Loucy (cell line): Measurements from ENCODE around the gene CLIP3.
"Not testable (repeated sequence)": the region's sequence is repeated elsewhere in the genome, so short reads cannot be mapped to it uniquely, and the experiment has no call there.

Experiments
- EZH2phosphoT487 ChIP-seq: fragments of 200-600 bp; IDR thresholded peaks from 2 replicates; pipeline ENCODE4 v1.6.1; 2018; ENCODE audit warnings: antibody characterized with exemption, mild to moderate bottlenecking, moderate library complexity, borderline replicate concordance
- TF ChIP-seq, protein P1 (sequence below): fragments of 200-600 bp; sonication (generic); conservative IDR thresholded peaks from 2 replicates; pipeline ENCODE4 v1.5.1; 2014; ENCODE audit warnings: mild to moderate bottlenecking, antibody characterized with exemption, low read length

DNA sequence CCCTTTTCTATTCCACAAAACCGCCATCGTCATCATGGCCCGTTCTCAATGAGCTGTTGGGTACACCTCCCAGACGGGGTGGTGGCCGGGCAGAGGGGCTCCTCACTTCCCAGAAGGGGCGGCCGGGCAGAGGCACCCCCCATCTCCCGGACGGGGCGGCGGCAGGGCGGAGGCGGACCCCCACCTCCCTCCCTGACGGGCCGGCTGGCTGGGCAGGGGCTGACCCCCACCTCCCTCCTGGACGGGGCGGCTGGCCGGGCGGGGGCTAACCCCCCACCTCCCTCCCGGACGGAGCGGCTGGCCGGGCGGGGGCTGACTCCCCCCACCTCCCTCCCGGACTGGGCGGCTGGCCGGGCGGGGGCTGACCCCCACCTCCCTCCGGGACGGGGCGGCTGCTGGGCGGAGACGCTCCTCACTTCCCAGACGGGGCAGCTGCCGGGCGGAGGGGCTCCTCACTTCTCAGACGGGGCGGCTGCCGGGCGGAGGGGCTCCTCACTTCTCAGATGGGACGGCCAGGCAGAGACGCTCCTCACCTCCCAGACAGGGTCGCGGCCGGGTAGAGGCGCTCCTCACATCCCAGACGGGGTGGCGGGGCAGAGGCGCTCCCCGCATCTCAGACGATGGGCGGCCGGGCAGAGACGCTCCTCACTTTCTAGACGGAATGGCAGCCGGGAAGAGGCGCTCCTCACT, 36.3 kb upstream of the CLIP3 start:
- TF ChIP-seq, protein P1, sequence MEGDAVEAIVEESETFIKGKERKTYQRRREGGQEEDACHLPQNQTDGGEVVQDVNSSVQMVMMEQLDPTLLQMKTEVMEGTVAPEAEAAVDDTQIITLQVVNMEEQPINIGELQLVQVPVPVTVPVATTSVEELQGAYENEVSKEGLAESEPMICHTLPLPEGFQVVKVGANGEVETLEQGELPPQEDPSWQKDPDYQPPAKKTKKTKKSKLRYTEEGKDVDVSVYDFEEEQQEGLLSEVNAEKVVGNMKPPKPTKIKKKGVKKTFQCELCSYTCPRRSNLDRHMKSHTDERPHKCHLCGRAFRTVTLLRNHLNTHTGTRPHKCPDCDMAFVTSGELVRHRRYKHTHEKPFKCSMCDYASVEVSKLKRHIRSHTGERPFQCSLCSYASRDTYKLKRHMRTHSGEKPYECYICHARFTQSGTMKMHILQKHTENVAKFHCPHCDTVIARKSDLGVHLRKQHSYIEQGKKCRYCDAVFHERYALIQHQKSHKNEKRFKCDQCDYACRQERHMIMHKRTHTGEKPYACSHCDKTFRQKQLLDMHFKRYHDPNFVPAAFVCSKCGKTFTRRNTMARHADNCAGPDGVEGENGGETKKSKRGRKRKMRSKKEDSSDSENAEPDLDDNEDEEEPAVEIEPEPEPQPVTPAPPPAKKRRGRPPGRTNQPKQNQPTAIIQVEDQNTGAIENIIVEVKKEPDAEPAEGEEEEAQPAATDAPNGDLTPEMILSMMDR, result not testable (repeated sequence)
- not testable (repeated sequence) for TF ChIP-seq EZH2phosphoT487
